C4-2B (cell line): Measurements from ENCODE around the gene MS4A14.

Experiments
- ZFX ChIP-seq: fragments of 450-650 bp; IDR thresholded peaks from 2 replicates; pipeline ENCODE4 v1.6.1; 2017
- TF ChIP-seq, protein P1 (sequence below): fragments of 450-650 bp; conservative IDR thresholded peaks from 2 replicates; pipeline ENCODE4 v1.5.1; 2017; ENCODE audit warnings: mild to moderate bottlenecking

DNA sequence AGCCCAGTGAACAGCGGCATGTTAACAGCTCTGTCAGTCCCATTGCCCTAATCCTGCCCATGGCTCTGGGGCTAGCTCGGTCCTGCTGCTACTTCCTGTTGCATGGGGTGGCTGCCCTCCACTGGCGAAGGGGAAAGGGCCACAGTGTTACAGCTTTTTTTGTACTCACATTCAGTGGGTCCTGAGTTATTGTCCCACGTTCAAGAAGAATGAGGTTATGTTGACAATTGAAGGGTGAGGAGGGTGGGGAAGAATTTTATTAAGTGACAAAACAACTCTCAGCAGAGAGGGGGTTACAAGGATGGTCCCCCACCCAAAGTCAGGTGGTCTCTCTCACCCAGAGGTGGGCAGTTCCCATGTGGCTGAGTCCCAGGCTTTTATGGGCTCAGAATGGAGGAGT lies 35.6 kb upstream of the MS4A14 start:
- TF ChIP-seq, protein P1, sequence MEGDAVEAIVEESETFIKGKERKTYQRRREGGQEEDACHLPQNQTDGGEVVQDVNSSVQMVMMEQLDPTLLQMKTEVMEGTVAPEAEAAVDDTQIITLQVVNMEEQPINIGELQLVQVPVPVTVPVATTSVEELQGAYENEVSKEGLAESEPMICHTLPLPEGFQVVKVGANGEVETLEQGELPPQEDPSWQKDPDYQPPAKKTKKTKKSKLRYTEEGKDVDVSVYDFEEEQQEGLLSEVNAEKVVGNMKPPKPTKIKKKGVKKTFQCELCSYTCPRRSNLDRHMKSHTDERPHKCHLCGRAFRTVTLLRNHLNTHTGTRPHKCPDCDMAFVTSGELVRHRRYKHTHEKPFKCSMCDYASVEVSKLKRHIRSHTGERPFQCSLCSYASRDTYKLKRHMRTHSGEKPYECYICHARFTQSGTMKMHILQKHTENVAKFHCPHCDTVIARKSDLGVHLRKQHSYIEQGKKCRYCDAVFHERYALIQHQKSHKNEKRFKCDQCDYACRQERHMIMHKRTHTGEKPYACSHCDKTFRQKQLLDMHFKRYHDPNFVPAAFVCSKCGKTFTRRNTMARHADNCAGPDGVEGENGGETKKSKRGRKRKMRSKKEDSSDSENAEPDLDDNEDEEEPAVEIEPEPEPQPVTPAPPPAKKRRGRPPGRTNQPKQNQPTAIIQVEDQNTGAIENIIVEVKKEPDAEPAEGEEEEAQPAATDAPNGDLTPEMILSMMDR: no peak
- TF ChIP-seq ZFX: no peak
